Suprapubic skin (tissue), 4 donors: ENCODE results near the gene FEM1A. TPM values are rescaled to one million over a fixed set of nuclear protein-coding genes. Genes with fewer than 3 reads are reported as not detected.

Source experiments
- DNase-seq, 2 donors: peaks; one replicate each; pipeline ENCODE4 v3.0.0-alpha.2; 2019; ENCODE audit warnings: low spot score in 2 of 2
- H3K27ac ChIP-seq: fragments of 200-600 bp; sonication (generic); one replicate; pipeline ENCODE4 v1.5.1; 2019
- H3K27me3 ChIP-seq: fragments of 200-600 bp; sonication (generic); one replicate; pipeline ENCODE4 v1.5.1; 2019
- H3K36me3 ChIP-seq: fragments of 200-600 bp; sonication (generic); one replicate; pipeline ENCODE4 v1.5.1; 2019
- H3K4me1 ChIP-seq: fragments of 200-600 bp; sonication (generic); one replicate; pipeline ENCODE4 v1.5.1; 2019
- H3K4me3 ChIP-seq: fragments of 200-600 bp; sonication (generic); one replicate; pipeline ENCODE4 v1.5.1; 2019; ENCODE audit warnings: mild to moderate bottlenecking
- H3K9me3 ChIP-seq: fragments of 200-600 bp; sonication (generic); one replicate; pipeline ENCODE4 v1.5.1; 2019
- CTCF ChIP-seq, 2 donors: fragments of 200-600 bp in 1 of 2; fragments of 450-650 bp in 1 of 2; sonication (generic) in 1 of 2; IDR thresholded peaks; one replicate each; pipeline ENCODE4 v1.5.1; 2016 to 2019; ENCODE audit warnings: antibody characterized with exemption in 2 of 2, mild to moderate bottlenecking in 1 of 2, moderate library complexity in 1 of 2
- EP300 ChIP-seq: sonication (generic); formaldehyde crosslinking; IDR thresholded peaks from one replicate; pipeline ENCODE4 v1.6.1; 2017; ENCODE audit warnings: antibody characterized with exemption
- POLR2A ChIP-seq, 2 donors: fragments of 450-650 bp; IDR thresholded peaks; one replicate each; pipeline ENCODE4 v1.6.1; 2017; ENCODE audit warnings: antibody characterized with exemption in 2 of 2, mild to moderate bottlenecking in 2 of 2, moderate library complexity in 2 of 2
- POLR2AphosphoS5 ChIP-seq, 3 donors: sonication (generic); formaldehyde crosslinking; IDR thresholded peaks; one replicate each; pipeline ENCODE4 v1.6.1; 2017; ENCODE audit warnings: antibody characterized with exemption in 3 of 3
- WGBS: methylation state at CpG from one replicate; pipeline ENCODE4 v1.1.5; 2018; 5-methylcytosine and 5-hydroxymethylcytosine counted together
- total RNA-seq, 4 donors: library from RNA; depleted of rRNA; stranded (reverse); fragments of >200 nt; gene quantifications; one replicate each; pipeline ENCODE4 v1.1.0, GENCODE V29; 2016

FEM1A gene
- total RNA-seq, 4 donors from 2014 or later = 29.6 to 51.8 (median 41.1) TPM

GRCh38 chr19:4814625-4815425 lies 23.3 kb downstream of the FEM1A start:
- Histone ChIP-seq H3K27me3 (no peaks in the 10 kb centered on the region), H3K4me1 (peaks cover 31% of the 10 kb centered on the region), H3K4me3 (no peak overlapping the region), H3K9me3 (no peaks in the 10 kb centered on the region), H3K36me3 (peaks cover 37% of the 10 kb centered on the region), H3K27ac (no peak overlapping the region)
- no peak for DNase-seq
- WGBS = 71% methylated on average over 7 of the region's 7 CpGs
- no peak for TF ChIP-seq POLR2A (IDR thresholded peaks at IDR 0.05)
- TF ChIP-seq CTCF (IDR thresholded peaks at IDR 0.05) = no peak
- no peak for TF ChIP-seq EP300
- no peak for TF ChIP-seq POLR2AphosphoS5 (IDR thresholded peaks at IDR 0.05)

GRCh38 chr19:4815426-4816201 lies 24.1 kb downstream of the FEM1A start:
- Histone ChIP-seq H3K4me1 (peaks cover 31% of the 10 kb centered on the region), H3K27ac (peak overlapping the region; percentile 12), H3K27me3 (no peaks in the 10 kb centered on the region), H3K4me3 (peak overlapping the region; percentile 31), H3K9me3 (no peaks in the 10 kb centered on the region), H3K36me3 (peaks cover 37% of the 10 kb centered on the region)
- TF ChIP-seq EP300 = no peak
- TF ChIP-seq POLR2AphosphoS5 (IDR thresholded peaks at IDR 0.05) = peak in 1 of 3 donors; percentile 59
- 28% methylated on average over 27 of the region's 28 CpGs for WGBS
- DNase-seq = peak; percentile 92

GRCh38 chr19:4816202-4816949 lies 24.8 kb downstream of the FEM1A start:
- H3K9me3 ChIP-seq = no peaks in the 10 kb centered on the region
- no peak for TF ChIP-seq CTCF (IDR thresholded peaks at IDR 0.05)
- no peak for DNase-seq
- 92% methylated on average over 18 of the region's 35 CpGs for WGBS
- no peaks in the 10 kb centered on the region for H3K27me3 ChIP-seq
- peaks cover 31% of the 10 kb centered on the region for H3K4me1 ChIP-seq
- peak overlapping the region; percentile 31 for H3K4me3 ChIP-seq
- H3K36me3 ChIP-seq = peaks cover 37% of the 10 kb centered on the region
- no peak overlapping the region for H3K27ac ChIP-seq

- H3K27me3 ChIP-seq = no peaks in the 10 kb centered on the region
- TF ChIP-seq CTCF (IDR thresholded peaks at IDR 0.05) = no peak
- TF ChIP-seq POLR2AphosphoS5 (IDR thresholded peaks at IDR 0.05) = no peak
- H3K27ac ChIP-seq = no peak overlapping the region
Observed at GRCh38 chr19:4816950-4817278, 25.4 kb downstream of the FEM1A start.

GRCh38 chr19:4817467-4818277 lies 26.1 kb downstream of the FEM1A start:
- H3K4me1 ChIP-seq = peaks cover 25% of the 10 kb centered on the region
- H3K9me3 ChIP-seq = no peaks in the 10 kb centered on the region
- no peak for DNase-seq
- H3K4me3 ChIP-seq = no peak overlapping the region
- H3K27me3 ChIP-seq = no peaks in the 10 kb centered on the region
- WGBS = 85% methylated on average over 24 of the region's 32 CpGs
- H3K36me3 ChIP-seq = peaks cover 37% of the 10 kb centered on the region
- H3K27ac ChIP-seq = no peak overlapping the region
- TF ChIP-seq POLR2A (IDR thresholded peaks at IDR 0.05) = no peak
- TF ChIP-seq POLR2AphosphoS5 (IDR thresholded peaks at IDR 0.05) = no peak
- TF ChIP-seq CTCF (IDR thresholded peaks at IDR 0.05) = no peak
- TF ChIP-seq EP300 = no peak

More at GRCh38 chr19:4816950-4817278, 25.4 kb downstream of the FEM1A start:
- Histone ChIP-seq H3K4me3 (no peak overlapping the region), H3K4me1 (peaks cover 31% of the 10 kb centered on the region), H3K36me3 (peaks cover 37% of the 10 kb centered on the region), H3K9me3 (no peaks in the 10 kb centered on the region)
- no peak for DNase-seq
- WGBS = 92% methylated on average over 15 of the region's 16 CpGs
